GM12892 (cell line): Measurements from ENCODE around the gene SYT2.

ENCODE experiments used
- DNase-seq: peaks from one replicate; pipeline ENCODE4 v3.0.0; 2011; ENCODE audit not compliant: insufficient read length
- FAIRE-seq: peaks from 2 replicates; lab custom pipeline; 2011; peaks lifted over from hg19 to GRCh38; lab: Jason Lieb, UNC
- POLR2A ChIP-seq: IDR thresholded peaks from 2 replicates; pipeline ENCODE4 v1.6.1; 2011; ENCODE audit warnings: low read depth, low read length, control low read depth
- POLR2AphosphoS5 ChIP-seq: IDR thresholded peaks from 2 replicates; pipeline ENCODE4 v1.6.1; 2011; ENCODE audit warnings: low read depth, low read length, control low read depth
- TAF1 ChIP-seq: IDR thresholded peaks from 2 replicates; pipeline ENCODE4 v1.6.1; 2011; ENCODE audit warnings: low read depth, mild to moderate bottlenecking, control low read depth, low read length, borderline replicate concordance

Gene SYT2

DNA sequence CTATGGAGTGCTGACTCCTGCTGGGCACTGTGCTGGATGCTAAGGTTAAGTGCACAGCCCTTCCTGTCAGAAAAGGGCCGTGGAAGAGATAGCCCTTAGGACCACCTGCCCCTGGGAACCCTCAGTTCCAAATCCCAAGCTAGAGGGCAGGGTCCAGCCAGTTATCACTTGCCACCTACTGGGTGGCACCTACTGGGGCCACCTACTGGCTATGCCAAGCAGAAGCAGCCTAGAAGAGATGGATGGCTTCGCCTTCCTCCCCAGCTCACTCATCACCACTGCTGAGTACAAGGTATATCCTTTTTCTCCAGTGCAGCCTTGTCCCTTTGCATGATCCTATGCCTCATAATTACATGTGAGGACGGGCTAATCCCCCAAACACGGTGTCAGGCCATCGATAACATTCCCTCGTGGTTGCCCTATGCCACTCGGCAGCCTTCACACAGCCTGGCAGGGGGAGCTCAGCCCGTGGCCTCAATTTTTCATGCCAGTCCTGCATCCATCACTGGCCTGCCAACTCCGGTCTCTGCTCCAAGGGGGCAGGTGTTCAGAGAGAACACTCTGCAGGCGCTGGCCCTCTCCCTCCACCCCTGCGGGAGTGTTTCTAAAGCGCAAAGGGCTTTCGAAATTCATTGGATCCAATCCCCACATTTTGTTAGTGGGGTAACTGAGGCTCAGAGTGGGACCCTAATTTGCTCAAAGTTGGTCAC is 49.0 kb downstream of the SYT2 start:
- FAIRE-seq (no peak), DNase-seq (no peak)
- TF ChIP-seq POLR2A (no peak), TAF1 (no peak), POLR2AphosphoS5 (no peak)

DNA sequence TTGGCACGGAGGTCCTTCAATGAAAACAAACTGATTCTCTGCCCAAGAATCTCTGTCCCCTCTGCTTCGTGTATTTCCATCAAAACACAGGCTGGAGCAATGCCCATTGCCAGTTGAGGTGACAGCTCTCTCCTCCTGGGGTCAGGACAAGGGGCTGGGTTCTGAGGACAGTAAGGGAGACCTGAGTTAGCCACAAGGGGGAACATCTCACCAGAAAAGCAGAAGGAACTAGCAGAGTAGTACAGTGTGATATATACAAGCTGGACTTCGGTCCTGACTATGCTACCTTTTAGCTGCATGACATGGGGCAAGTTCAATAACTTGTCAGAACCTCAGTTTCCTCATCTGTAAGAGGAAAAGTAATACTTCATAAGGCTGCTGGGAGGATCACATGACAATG is 50.3 kb downstream of the SYT2 start:
- TF ChIP-seq POLR2AphosphoS5 (no peak), POLR2A (no peak), TAF1 (no peak)
- DNase-seq, result no peak
- no peak for FAIRE-seq

DNA sequence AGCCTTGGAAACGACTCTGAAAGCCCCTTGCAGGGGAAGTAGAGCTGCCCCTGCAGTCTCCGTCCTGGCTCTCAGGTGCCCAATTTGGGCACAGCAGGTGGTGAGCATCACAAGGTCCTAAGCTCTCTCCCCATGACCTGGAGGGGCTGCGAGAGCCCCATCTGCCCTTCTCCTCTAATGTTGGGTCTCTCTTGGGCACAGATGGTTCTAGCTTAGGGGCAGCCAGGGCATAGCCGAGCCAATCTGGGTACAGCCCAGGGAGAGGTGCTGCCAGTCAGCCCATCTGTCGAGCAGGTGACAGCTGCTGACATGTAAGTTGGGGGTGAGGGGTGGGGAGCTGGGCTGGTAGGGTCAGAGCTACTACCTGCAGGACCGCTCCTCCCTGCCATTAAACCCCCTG is 50.7 kb downstream of the SYT2 start:
- FAIRE-seq (no peak), DNase-seq (no peak)
- TF ChIP-seq POLR2A (no peak), POLR2AphosphoS5 (no peak), TAF1 (no peak)

DNA sequence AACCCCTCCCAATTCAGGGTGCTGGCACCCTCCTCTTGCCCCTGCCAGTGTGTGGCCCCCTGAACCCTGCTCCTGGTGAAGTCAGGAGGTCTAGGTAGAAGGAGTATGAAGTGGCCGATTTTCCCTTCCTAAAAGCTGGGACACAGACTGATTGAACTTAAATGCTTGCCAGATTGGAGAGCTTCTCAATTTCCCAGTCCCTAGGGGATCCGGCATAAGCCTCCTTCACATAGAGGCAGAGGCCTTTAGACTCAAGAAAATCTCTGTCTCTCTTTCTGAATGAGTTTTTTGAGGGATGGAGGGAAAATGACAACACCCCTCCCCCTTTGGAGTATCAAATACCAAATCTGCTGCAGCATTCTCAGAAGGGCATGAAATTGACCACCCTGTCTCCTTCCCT is 51.5 kb downstream of the SYT2 start:
- DNase-seq (no peak), FAIRE-seq (no peak)
- TF ChIP-seq POLR2A (no peak), TAF1 (no peak), POLR2AphosphoS5 (no peak)

DNA sequence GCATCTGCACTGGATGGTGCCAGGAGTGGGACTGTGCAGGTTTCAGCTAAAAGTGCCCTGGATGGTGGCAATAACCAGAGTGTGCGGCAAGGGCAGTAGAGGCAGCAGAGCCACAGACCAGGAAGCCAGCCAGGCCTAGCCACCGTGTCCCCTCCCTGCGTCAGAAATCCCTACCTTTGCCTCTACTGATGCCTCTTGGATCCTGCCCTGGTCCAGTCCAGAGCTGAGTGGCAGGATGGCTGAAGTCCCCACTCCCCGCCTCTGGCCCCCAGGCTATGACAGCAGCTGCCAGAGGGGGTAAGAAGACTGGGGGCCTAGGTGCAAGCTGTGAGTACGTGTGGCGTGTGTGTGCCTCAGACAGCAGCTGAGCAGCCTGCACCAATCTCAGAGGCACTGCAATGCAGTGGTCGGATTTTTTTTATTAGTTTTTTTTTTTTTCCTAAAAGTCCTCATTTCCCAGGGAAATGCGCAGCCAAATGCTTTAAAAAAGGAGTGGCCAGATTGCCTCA is 51.9 kb downstream of the SYT2 start:
- DNase-seq, result no peak
- FAIRE-seq, result no peak
- TF ChIP-seq TAF1, result no peak
- TF ChIP-seq POLR2A, result no peak
- no peak for TF ChIP-seq POLR2AphosphoS5

DNA sequence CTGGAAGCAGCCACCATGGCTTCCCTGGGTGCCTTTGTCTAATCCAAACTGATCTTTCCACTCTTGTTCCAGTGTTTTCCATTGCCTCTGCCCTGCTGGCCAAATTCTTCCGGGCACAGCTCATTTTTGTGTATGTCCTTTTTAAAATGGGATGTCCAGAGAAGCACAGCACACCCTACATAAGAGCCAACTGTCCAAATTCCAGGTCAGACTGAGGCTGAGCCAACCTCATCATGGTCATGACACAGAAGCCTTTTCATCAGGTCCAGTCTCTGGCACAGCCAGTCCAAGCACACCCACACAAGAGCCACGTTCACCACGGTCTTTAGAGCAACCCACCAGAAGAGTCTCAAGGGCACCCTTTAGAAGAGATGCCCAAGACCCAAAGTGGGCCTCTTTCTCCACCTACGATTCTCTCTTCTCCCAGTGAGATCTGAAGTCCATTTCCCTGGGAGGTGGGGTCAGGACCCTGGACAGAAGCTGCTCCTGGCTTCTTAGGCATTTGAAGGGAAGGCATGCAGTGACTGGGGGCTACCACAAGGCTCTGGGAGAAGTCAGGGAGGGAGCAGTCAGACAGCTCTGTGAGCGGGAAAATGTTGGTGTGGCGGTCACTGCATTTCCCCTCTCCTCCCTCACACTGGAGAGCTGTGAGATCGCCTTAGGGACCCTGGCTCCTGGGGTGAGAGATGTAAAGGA is 53.2 kb downstream of the SYT2 start:
- no peak for FAIRE-seq
- no peak for DNase-seq
- TF ChIP-seq POLR2A (no peak), POLR2AphosphoS5 (no peak), TAF1 (no peak)

DNA sequence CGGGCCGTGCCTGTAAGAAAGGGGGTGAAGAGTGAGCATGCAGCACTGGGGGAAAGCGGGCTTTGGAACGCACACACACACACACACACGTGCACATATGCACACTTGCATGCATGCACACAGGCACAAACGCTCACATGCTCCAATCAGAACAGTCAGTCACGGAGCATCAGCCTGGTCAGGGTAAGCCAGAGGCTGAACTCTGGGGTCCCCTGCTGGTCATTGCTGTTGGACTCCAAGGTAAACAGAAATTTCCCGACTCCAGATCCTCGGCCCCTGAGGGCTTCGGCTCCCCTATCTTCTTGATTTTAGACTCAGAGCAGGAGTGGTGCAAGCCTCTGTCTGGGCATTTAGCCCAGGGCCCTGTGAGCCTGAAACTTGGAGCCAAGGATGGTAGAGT is 54.2 kb downstream of the SYT2 start:
- DNase-seq (no peak), FAIRE-seq (no peak)
- no peak for TF ChIP-seq TAF1
- TF ChIP-seq POLR2AphosphoS5, result no peak
- no peak for TF ChIP-seq POLR2A

DNA sequence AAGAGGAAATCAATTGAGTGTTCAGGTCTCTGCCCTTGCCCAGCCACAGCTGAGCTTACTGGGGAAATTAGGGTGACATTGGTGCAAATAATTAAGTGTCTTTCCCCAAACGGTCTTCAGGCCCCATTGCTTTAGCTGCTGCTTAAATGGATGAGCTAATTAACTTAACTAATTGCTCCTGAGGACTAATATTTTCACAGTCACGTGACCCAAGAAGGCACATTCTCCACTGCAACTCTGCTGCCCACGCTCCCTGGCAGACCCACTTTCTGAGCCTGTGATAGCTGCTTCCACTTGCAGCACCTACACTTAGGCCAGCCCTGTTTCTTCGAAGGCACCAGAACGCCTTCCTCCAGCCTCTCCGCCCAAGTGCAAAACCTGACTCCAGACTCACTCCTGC is 56.2 kb downstream of the SYT2 start:
- TF ChIP-seq TAF1, result no peak
- TF ChIP-seq POLR2A, result no peak
- TF ChIP-seq POLR2AphosphoS5, result no peak
- FAIRE-seq, result no peak
- no peak for DNase-seq

DNA sequence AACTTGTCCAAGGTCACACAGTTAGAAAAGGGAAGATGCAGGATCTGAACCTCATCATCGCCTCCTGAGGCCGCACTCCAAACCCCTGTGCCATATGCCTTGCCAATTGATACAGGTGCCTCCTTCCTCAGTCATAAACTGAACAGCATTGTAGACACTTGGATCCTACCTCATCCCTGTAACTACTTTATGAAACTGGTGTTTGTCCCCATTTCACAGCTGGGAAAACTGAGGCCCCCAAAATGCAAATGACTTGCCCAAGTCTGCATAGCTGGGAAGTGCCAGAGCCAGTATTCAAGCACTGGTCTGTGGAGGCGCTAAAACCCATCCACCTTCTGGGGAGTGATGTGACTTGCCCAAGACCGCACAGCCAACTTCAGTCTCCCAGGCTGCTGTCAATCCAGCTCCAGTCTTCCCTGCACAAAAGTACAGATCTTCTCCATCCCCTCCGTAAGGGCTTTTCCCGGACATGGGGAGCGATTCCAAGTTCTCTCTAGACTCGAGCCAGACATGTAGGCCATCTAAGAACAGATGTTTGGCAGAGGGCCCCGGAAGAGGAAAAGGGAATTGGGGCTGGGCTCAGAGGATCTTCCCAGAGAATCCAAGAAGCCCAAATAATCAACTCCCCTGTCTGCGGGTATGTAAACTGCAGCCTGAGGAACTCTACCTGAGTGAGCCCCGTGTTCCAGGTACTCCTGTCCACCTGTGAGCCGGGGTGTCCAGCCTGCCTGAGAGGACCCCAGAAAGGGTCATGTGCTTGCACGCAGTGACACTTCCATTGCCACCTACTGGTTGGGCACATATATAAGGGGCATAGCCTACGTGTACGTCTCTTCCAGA is 60.5 kb downstream of the SYT2 start:
- FAIRE-seq, result no peak
- no peak for DNase-seq
- no peak for TF ChIP-seq TAF1
- no peak for TF ChIP-seq POLR2A
- no peak for TF ChIP-seq POLR2AphosphoS5

DNA sequence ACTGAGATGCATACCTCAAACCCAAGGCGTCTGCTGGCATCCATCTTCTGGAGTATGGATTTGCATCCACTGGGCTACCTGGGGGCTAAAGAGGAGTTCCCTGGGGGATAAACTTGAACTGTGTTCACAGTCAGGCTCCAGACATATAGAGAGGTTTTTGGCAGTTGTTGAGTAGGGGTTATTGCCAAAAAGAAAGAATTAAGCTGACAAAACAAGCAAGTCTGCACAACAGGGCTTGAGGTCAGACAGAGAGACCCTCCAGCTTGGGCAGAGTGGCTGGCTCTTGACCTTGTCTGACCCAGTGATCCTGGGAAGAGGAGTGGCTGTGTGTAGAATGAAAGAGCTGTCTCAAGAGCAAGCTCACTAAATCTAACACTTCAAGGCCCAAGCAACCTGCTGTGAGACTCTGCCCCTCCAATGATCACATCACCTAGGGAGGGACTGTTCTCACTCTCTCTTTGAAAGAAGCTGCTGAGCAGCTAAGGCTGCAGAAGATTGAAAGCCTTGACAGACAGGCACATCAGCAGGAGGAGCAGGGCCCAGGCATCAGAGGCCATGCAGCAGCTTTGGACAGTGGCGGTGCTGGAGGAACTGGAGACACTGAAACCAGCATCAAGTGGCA is 61.5 kb downstream of the SYT2 start:
- no peak for DNase-seq
- FAIRE-seq, result no peak
- no peak for TF ChIP-seq TAF1
- TF ChIP-seq POLR2AphosphoS5, result no peak
- no peak for TF ChIP-seq POLR2A

DNA sequence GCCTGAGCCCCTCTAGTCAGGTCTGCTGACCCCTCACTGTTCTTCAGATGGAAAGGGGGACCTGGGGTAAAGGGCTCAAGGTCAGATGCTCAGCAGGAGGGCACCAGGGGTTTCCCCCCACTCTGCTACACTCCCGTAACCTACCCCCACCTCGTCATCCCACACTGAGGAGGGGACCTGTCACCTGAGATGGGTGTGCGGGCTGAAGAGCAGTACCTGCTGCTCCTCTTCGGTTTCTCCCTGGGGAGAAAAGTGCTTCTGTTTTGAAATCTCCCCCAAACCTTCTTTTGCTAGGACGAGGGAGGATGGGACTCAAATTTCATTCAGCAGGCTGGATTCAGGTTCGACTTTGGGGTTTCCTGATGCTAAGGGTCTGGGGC is 65.2 kb downstream of the SYT2 start:
- no peak for DNase-seq
- no peak for FAIRE-seq
- TF ChIP-seq POLR2AphosphoS5, result no peak
- TF ChIP-seq TAF1, result no peak
- no peak for TF ChIP-seq POLR2A
